ENCODE results near the gene HMGCS2. TPM values are rescaled to one million over a fixed set of nuclear protein-coding genes. Genes with fewer than 3 reads are reported as not detected.

The HMGCS2 gene
- total RNA-seq, 1 experiment from 2014 or later = 10.2 TPM

DNA sequence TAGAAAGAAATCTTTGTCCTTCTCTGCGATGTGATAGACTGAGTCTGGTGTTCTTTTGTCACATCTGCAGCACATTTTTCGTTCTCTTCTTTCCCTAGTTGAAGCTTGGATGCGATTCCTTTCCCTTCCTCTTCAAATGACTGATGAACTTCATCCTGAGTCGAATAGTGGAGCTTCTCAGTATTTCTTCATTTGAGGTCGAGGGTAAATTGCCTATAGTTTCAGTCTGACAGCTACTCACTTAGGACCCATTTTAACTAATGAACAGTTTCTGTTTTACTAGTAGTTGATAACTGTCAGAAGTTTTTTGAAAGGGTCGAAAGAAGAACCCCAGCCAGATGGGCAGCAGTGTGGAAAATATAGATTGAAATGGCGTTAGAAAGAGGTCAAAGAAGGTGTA lies 47.2 kb upstream of the HMGCS2 start:
- Histone ChIP-seq H3K9me3 (no peaks in the 10 kb centered on the region), H3K4me1 (peaks cover 31% of the 10 kb centered on the region), H3K36me3 (ENCODE audit: control insufficient read depth, insufficient read depth, low read length) (no peaks in the 10 kb centered on the region), H3K27me3 (replicated peaks; ENCODE audit: control insufficient read depth, insufficient read depth, low read length) (no peaks in the 10 kb centered on the region), H3K4me3 (ENCODE audit: low read depth, low read length) (no peak overlapping the region)
- Mint-ChIP-seq H3K9me3 (ENCODE audit: unreplicated experiment) (no peaks in the 10 kb centered on the region), H3K27ac (ENCODE audit: unreplicated experiment) (peak overlapping the region; percentile 74), H3K36me3 (ENCODE audit: insufficient read depth, unreplicated experiment) (no peaks in the 10 kb centered on the region), H3K4me3 (ENCODE audit: unreplicated experiment) (peak overlapping the region; percentile 40), H3K4me1 (ENCODE audit: low read depth, unreplicated experiment) (peaks cover 30% of the 10 kb centered on the region), H3K27me3 (ENCODE audit: insufficient read depth, unreplicated experiment) (no peaks in the 10 kb centered on the region)
- TF ChIP-seq, protein P1, sequence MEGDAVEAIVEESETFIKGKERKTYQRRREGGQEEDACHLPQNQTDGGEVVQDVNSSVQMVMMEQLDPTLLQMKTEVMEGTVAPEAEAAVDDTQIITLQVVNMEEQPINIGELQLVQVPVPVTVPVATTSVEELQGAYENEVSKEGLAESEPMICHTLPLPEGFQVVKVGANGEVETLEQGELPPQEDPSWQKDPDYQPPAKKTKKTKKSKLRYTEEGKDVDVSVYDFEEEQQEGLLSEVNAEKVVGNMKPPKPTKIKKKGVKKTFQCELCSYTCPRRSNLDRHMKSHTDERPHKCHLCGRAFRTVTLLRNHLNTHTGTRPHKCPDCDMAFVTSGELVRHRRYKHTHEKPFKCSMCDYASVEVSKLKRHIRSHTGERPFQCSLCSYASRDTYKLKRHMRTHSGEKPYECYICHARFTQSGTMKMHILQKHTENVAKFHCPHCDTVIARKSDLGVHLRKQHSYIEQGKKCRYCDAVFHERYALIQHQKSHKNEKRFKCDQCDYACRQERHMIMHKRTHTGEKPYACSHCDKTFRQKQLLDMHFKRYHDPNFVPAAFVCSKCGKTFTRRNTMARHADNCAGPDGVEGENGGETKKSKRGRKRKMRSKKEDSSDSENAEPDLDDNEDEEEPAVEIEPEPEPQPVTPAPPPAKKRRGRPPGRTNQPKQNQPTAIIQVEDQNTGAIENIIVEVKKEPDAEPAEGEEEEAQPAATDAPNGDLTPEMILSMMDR (IDR thresholded peaks at IDR 0.05; ENCODE audit: insufficient read depth in 1 of 2, low read depth in 1 of 2, low read length in 1 of 2, severe bottlenecking in 1 of 2, unreplicated experiment in 1 of 2) = no peak
- POLR2A ChIA-PET = no interaction called here
- intact Hi-C loops (cut with micrococcal nuclease; ENCODE audit: unreplicated experiment) = loop anchor here (1.0 to 2.0 kb wide), 2 partner anchors 39 to 50 kb away; no protein-coding TSS in a partner anchor
- no peak for DNase-seq
- CTCF ChIA-PET = no interaction called here
- BruUV-seq (replicated peaks) = no TSS peak

DNA sequence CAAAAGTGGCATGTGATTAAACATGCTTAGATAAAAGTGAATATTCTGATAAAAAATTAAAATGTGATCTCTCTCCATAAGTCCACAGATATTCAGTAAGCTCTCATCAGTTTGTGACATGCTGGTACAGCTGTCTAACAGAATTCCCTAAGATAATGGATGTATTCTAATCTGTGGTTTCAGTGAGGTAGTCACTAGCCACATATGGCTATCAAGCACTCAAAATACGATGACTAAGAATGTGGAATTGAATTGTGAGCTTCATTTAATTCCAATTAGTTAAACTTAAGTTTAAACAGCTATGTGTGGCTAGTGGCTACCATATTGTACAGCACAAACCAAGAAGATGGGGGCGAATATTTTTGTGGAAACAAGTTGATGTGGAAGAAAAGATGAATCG lies 46.7 kb upstream of the HMGCS2 start:
- Histone ChIP-seq H3K9me3 (no peaks in the 10 kb centered on the region), H3K27me3 (replicated peaks; ENCODE audit: control insufficient read depth, insufficient read depth, low read length) (no peaks in the 10 kb centered on the region), H3K4me3 (ENCODE audit: low read depth, low read length) (no peak overlapping the region), H3K4me1 (peaks cover 31% of the 10 kb centered on the region), H3K36me3 (ENCODE audit: control insufficient read depth, insufficient read depth, low read length) (no peaks in the 10 kb centered on the region)
- DNase-seq = no peak
- Mint-ChIP-seq H3K9me3 (ENCODE audit: unreplicated experiment) (no peaks in the 10 kb centered on the region), H3K27me3 (ENCODE audit: insufficient read depth, unreplicated experiment) (no peaks in the 10 kb centered on the region), H3K4me3 (ENCODE audit: unreplicated experiment) (no peak overlapping the region), H3K27ac (ENCODE audit: unreplicated experiment) (peak overlapping the region; percentile 74), H3K4me1 (ENCODE audit: low read depth, unreplicated experiment) (peaks cover 30% of the 10 kb centered on the region), H3K36me3 (ENCODE audit: insufficient read depth, unreplicated experiment) (no peaks in the 10 kb centered on the region)
- BruUV-seq (replicated peaks) = no TSS peak
- intact Hi-C loops (cut with micrococcal nuclease; ENCODE audit: unreplicated experiment) = no loop called here
- TF ChIP-seq, protein P1 (IDR thresholded peaks at IDR 0.05; ENCODE audit: insufficient read depth in 1 of 2, low read depth in 1 of 2, low read length in 1 of 2, severe bottlenecking in 1 of 2, unreplicated experiment in 1 of 2) = no peak
- CTCF ChIA-PET = interaction anchor here (0.6 kb wide), 1 partner anchor 361 kb away, joined by 3 read pairs; the partner anchor contains the start of gene SEC22B
- POLR2A ChIA-PET = no interaction called here

DNA sequence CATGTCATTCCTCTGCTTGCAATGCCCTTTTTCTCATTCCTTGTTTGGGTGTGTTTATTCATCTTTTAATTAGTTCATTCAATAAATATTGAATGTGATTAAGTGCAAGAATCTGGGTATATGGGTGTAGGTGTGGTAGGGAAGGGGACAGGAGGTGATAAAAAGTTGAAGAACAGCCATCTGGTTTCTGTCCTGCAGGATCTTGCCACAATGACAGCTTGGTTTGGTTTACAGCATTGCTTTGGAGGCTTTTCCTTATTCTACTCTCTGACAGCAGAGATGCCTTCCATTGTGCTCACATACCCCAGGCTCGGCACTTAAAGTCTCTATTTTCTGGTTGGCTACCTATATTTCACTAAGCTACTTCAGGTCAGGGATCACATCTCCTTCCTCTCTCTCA lies 45.6 kb upstream of the HMGCS2 start:
- BruUV-seq (replicated peaks) = no TSS peak
- Histone ChIP-seq H3K4me1 (peaks cover 31% of the 10 kb centered on the region), H3K4me3 (ENCODE audit: low read depth, low read length) (no peak overlapping the region), H3K9me3 (no peaks in the 10 kb centered on the region), H3K36me3 (ENCODE audit: control insufficient read depth, insufficient read depth, low read length) (no peaks in the 10 kb centered on the region), H3K27me3 (replicated peaks; ENCODE audit: control insufficient read depth, insufficient read depth, low read length) (no peaks in the 10 kb centered on the region)
- no peak for DNase-seq
- ChIA-PET CTCF (no interaction called here), POLR2A (no interaction called here)
- intact Hi-C loops (cut with micrococcal nuclease; ENCODE audit: unreplicated experiment) = no loop called here
- H3K27me3 Mint-ChIP-seq (ENCODE audit: insufficient read depth, unreplicated experiment) = no peaks in the 10 kb centered on the region
- H3K4me1 Mint-ChIP-seq (ENCODE audit: low read depth, unreplicated experiment) = peaks cover 30% of the 10 kb centered on the region
- no peaks in the 10 kb centered on the region for H3K36me3 Mint-ChIP-seq (ENCODE audit: insufficient read depth, unreplicated experiment)
- H3K27ac Mint-ChIP-seq (ENCODE audit: unreplicated experiment) = no peak overlapping the region
- H3K9me3 Mint-ChIP-seq (ENCODE audit: unreplicated experiment) = no peaks in the 10 kb centered on the region
- TF ChIP-seq, protein P1 (IDR thresholded peaks at IDR 0.05; ENCODE audit: insufficient read depth in 1 of 2, low read depth in 1 of 2, low read length in 1 of 2, severe bottlenecking in 1 of 2, unreplicated experiment in 1 of 2) = no peak
- no peak overlapping the region for H3K4me3 Mint-ChIP-seq (ENCODE audit: unreplicated experiment)

All from Caco-2 (cell line).